ENCODE measurements around the gene SCN5A.

Gene SCN5A

GRCh38 chr3:38598791-38599190 is 50.7 kb downstream of the SCN5A start:
- no peak for DNase-seq

- DNase-seq, result no peak
Measured at GRCh38 chr3:38597502-38598060, 51.9 kb downstream of the SCN5A start.

- DNase-seq, result no peak
Measured at GRCh38 chr3:38595393-38595792, 54.1 kb downstream of the SCN5A start.

- DNase-seq, result no peak
Measured at GRCh38 chr3:38590521-38590920, 59.0 kb downstream of the SCN5A start.

- no peak for DNase-seq
Measured at GRCh38 chr3:38588995-38589937, 60.2 kb downstream of the SCN5A start.

GRCh38 chr3:38588371-38588971 is 61.0 kb downstream of the SCN5A start:
- no peak for DNase-seq

GRCh38 chr3:38587548-38588131 is 61.8 kb downstream of the SCN5A start:
- DNase-seq, result no peak

- DNase-seq, result no peak
Measured at GRCh38 chr3:38586546-38587520, 62.7 kb downstream of the SCN5A start.

GRCh38 chr3:38585791-38586420 is 63.6 kb downstream of the SCN5A start:
- DNase-seq, result no peak

GRCh38 chr3:38583688-38584087 is 65.8 kb downstream of the SCN5A start:
- DNase-seq, result no peak

- DNase-seq, result no peak
Measured at GRCh38 chr3:38582941-38583645, 66.4 kb downstream of the SCN5A start.

- no peak for DNase-seq
Measured at GRCh38 chr3:38582316-38582715, 67.2 kb downstream of the SCN5A start.

- DNase-seq, result no peak
Measured at GRCh38 chr3:38581774-38582173, 67.7 kb downstream of the SCN5A start.

GRCh38 chr3:38580450-38581382 is 68.8 kb downstream of the SCN5A start:
- no peak for DNase-seq

GRCh38 chr3:38579551-38580449 is 69.7 kb downstream of the SCN5A start:
- peak; percentile 13 for DNase-seq

- DNase-seq, result peak; percentile 42
Measured at GRCh38 chr3:38579141-38579540, 70.3 kb downstream of the SCN5A start.

- no peak for DNase-seq
Measured at GRCh38 chr3:38578551-38578950, 70.9 kb downstream of the SCN5A start.

- DNase-seq, result no peak
Measured at GRCh38 chr3:38578081-38578475, 71.4 kb downstream of the SCN5A start.
